GM21576 (cell line): ENCODE measurements around the gene SRD5A2.

Experiments used
- ATAC-seq: cut with Tn5 transposase; IDR thresholded peaks from one replicate; pipeline ENCODE4 v1.9.1; 2021; ENCODE audit warnings: mild to moderate bottlenecking, moderate library complexity; ENCODE audit not compliant: unreplicated experiment

The SRD5A2 gene

GRCh38 chr2:31474296-31474695, 106.4 kb downstream of the SRD5A2 start:
- no peak for ATAC-seq
